ENCODE results near the gene CDSN. TPM values are rescaled to one million over a fixed set of nuclear protein-coding genes. Genes with fewer than 3 reads are reported as not detected.

The CDSN gene
- polyA plus RNA-seq, 1 donor (not counting 4 experiments of a cell fraction or from before 2014, with no cell fraction given): 4.0 TPM

GRCh38 chr6:31128093-31128676, 7.9 kb upstream of the CDSN start:
- H3K27ac ChIP-seq (ENCODE audit: control insufficient read depth, insufficient read depth, low read length): no peak overlapping the region
- H3K9me1 ChIP-seq (ENCODE audit: control insufficient read depth, extremely low read depth, insufficient read depth, low read length): no peaks in the 10 kb centered on the region
- H3K4me3 ChIP-seq (ENCODE audit: control insufficient read depth in 2 of 3, extremely low read depth in 1 of 3, insufficient read depth in 2 of 3, low read depth in 1 of 3, low read length in 3 of 3): no peak overlapping the region
- H3K79me2 ChIP-seq (ENCODE audit: control insufficient read depth, insufficient read depth, low read length): no peaks in the 10 kb centered on the region
- H3K9ac ChIP-seq (ENCODE audit: control insufficient read depth, extremely low read depth, insufficient read depth, low read length): no peak overlapping the region
- no peak overlapping the region for H3K4me2 ChIP-seq (ENCODE audit: control insufficient read depth, extremely low read depth, insufficient read depth, low read depth, low read length)
- dilution Hi-C loops (cut with MboI; ENCODE audit: extremely low pct_ligation_motif_present, low sequenced_read_pairs): no loop called here
- peaks cover 5 to 8% of the 10 kb centered on the region in 2 experiments for H3K36me3 ChIP-seq (ENCODE audit: control insufficient read depth in 2 of 2, extremely low read depth in 1 of 2, insufficient read depth in 2 of 2, low read length in 2 of 2)
- no peak overlapping the region for H2AFZ ChIP-seq (ENCODE audit: control insufficient read depth, low read length)
- peak; percentile 63 for FAIRE-seq
- no peaks in the 10 kb centered on the region for H4K20me1 ChIP-seq (ENCODE audit: control insufficient read depth, extremely low read depth, insufficient read depth, low read length)
- no peaks in the 10 kb centered on the region for H3K9me3 ChIP-seq (ENCODE audit: control insufficient read depth, low read depth, low read length)
- DNase-seq (ENCODE audit: low read depth, low spot score): no peak
- peaks cover 24% of the 10 kb centered on the region for H3K4me1 ChIP-seq (ENCODE audit: control insufficient read depth, extremely low read depth, insufficient read depth, low read length)
- peak in 2 of 3 experiments; percentile 85 to 89 for TF ChIP-seq CTCF (optimal IDR thresholded peaks at IDR 0.05 in 1 of 3, IDR thresholded peaks at IDR 0.05 in 1 of 3, conservative IDR thresholded peaks at IDR 0.05 in 1 of 3; ENCODE audit: extremely low read depth in 1 of 3, insufficient read depth in 2 of 3, low read length in 3 of 3)
- no peak for TF ChIP-seq EZH2 (IDR thresholded peaks at IDR 0.05; ENCODE audit: low read length)
- no peaks in the 10 kb centered on the region for H3K27me3 ChIP-seq (ENCODE audit: control insufficient read depth, extremely low read depth, insufficient read depth, low read length)

GRCh38 chr6:31126396-31127175, 6.3 kb upstream of the CDSN start:
- H3K4me2 ChIP-seq (ENCODE audit: control insufficient read depth, extremely low read depth, insufficient read depth, low read depth, low read length): peak overlapping the region; percentile 3
- FAIRE-seq: no peak
- H3K36me3 ChIP-seq (ENCODE audit: control insufficient read depth in 2 of 2, extremely low read depth in 1 of 2, insufficient read depth in 2 of 2, low read length in 2 of 2): peaks cover 5 to 8% of the 10 kb centered on the region in 2 experiments
- H4K20me1 ChIP-seq (ENCODE audit: control insufficient read depth, extremely low read depth, insufficient read depth, low read length): no peaks in the 10 kb centered on the region
- peak overlapping the region; percentile 34 for H3K27ac ChIP-seq (ENCODE audit: control insufficient read depth, insufficient read depth, low read length)
- peaks cover 36% of the 10 kb centered on the region for H3K4me1 ChIP-seq (ENCODE audit: control insufficient read depth, extremely low read depth, insufficient read depth, low read length)
- dilution Hi-C loops (cut with MboI; ENCODE audit: extremely low pct_ligation_motif_present, low sequenced_read_pairs): no loop called here
- no peak for DNase-seq (ENCODE audit: low read depth, low spot score)
- H3K9ac ChIP-seq (ENCODE audit: control insufficient read depth, extremely low read depth, insufficient read depth, low read length): peak overlapping the region; percentile 59
- H3K9me1 ChIP-seq (ENCODE audit: control insufficient read depth, extremely low read depth, insufficient read depth, low read length): no peaks in the 10 kb centered on the region
- H2AFZ ChIP-seq (ENCODE audit: control insufficient read depth, low read length): no peak overlapping the region
- TF ChIP-seq EZH2 (IDR thresholded peaks at IDR 0.05; ENCODE audit: low read length) (no peak), CTCF (optimal IDR thresholded peaks at IDR 0.05 in 1 of 3, IDR thresholded peaks at IDR 0.05 in 1 of 3, conservative IDR thresholded peaks at IDR 0.05 in 1 of 3; ENCODE audit: extremely low read depth in 1 of 3, insufficient read depth in 2 of 3, low read length in 3 of 3) (no peak)
- no peak overlapping the region for H3K4me3 ChIP-seq (ENCODE audit: control insufficient read depth in 2 of 3, extremely low read depth in 1 of 3, insufficient read depth in 2 of 3, low read depth in 1 of 3, low read length in 3 of 3)
- H3K9me3 ChIP-seq (ENCODE audit: control insufficient read depth, low read depth, low read length): no peaks in the 10 kb centered on the region
- H3K27me3 ChIP-seq (ENCODE audit: control insufficient read depth, extremely low read depth, insufficient read depth, low read length): no peaks in the 10 kb centered on the region
- no peaks in the 10 kb centered on the region for H3K79me2 ChIP-seq (ENCODE audit: control insufficient read depth, insufficient read depth, low read length)
